GM12873 (cell line): Measurements from ENCODE around the gene ZNF502.
A peak's percentile ranks its signal among the peaks of the same experiment; 100 is the strongest.

ENCODE experiments used
- CTCF ChIP-seq: IDR thresholded peaks from 2 replicates; pipeline ENCODE4 v1.5.1; 2012; ENCODE audit warnings: low read depth, mild to moderate bottlenecking, moderate library complexity, low read length, control low read depth; ENCODE audit not compliant: insufficient read depth; ENCODE audit errors: missing control alignments

The ZNF502 gene

GRCh38 chr3:44712455-44713075 lies at the start of gene ZNF502:
ZNF502 (plus strand) TSS chr3:44712660; CDS start chr3:44720262, 7,602 bp downstream.
- TF ChIP-seq CTCF, result peak; percentile 24

GRCh38 chr3:44665173-44665572 lies 47.3 kb upstream of the ZNF502 start:
- TF ChIP-seq CTCF, result no peak

- TF ChIP-seq CTCF, result no peak
Observed at GRCh38 chr3:44666346-44666745, 46.1 kb upstream of the ZNF502 start.

- TF ChIP-seq CTCF, result no peak
Observed at GRCh38 chr3:44669760-44670159, 42.7 kb upstream of the ZNF502 start.

- TF ChIP-seq CTCF, result no peak
Observed at GRCh38 chr3:44674211-44674610, 38.2 kb upstream of the ZNF502 start.

GRCh38 chr3:44678480-44679116 lies 33.9 kb upstream of the ZNF502 start:
- TF ChIP-seq CTCF, result no peak

- no peak for TF ChIP-seq CTCF
Observed at GRCh38 chr3:44680921-44681455, 31.5 kb upstream of the ZNF502 start.
